Renal cortex interstitium (tissue), 11 donors: ENCODE results near the gene SLC25A11. TPM values are rescaled to one million over a fixed set of nuclear protein-coding genes. Genes with fewer than 3 reads are reported as not detected.

ENCODE experiments used
- DNase-seq, 11 donors: peaks; one replicate each; pipeline ENCODE4 v3.0.0-alpha.2; 2013; ENCODE audit warnings: low read depth in 9 of 11, low spot score in 4 of 11; ENCODE audit errors: extremely low read depth in 1 of 11
- polyA plus RNA-seq, 3 donors: library from polyadenylated mRNA; unstranded; fragments of 120-200 nt; gene quantifications; one replicate each; pipeline ENCODE4 v1.2.1, GENCODE V29; 2013; ENCODE audit not compliant: insufficient read length in 3 of 3

Gene SLC25A11
- polyA plus RNA-seq, 3 donors, result 62.9 to 81.6 (median 76.1) TPM

DNA sequence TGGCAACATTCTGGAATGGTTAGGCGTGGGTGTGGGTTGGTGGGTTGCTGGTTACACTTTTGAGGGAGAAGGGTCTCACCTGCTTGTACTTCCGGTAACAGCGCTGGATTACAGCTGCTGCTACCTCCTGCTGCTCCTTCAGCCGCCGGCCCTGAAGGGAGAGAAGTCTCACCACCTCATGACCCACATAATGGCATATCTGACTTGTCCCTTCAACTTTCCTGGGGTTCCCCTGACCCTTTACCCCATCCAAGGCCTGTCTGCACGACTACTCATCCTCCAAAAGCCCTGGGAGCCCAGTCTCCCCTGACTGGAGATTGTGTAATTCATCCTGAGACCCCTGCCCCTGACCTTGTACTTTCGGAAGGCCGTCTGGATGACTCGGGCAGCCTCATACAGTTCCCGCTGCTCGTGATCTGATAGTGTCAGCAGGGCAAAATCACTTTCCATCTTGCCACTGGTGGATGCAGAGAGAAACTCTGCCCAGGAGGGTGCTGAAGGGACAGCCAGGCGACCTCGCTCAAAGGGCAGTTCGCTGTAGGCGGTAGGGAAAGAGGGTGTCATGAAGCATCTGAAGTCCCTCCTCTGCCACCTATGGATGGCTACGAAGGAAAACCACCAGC lies 29.8 kb upstream of the SLC25A11 start:
- DNase-seq, result no peak

DNA sequence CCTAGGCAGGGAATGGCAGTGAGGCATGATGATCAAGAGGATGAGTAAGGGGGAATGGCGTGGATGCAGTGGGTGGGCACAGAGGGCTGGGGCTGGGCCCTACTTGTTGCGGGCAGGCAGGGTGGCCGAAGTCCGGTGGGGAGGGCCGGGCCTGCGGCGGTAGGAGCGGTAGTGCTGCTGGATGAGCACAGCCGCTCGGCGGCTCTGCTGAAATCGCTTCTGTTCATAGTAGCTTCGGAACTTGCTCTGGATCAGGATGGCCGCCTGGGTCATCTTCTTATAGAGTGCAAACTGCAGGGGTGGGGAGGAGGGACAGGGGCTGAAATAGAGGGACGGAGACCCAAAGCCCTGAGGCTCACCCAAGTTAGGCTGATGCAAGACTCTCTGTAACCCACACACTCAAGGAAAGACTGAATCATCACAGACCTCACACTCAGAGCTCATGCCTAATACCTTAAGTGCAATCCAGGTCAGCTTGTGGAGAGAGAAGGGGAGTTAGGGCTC lies 29.3 kb upstream of the SLC25A11 start:
- no peak for DNase-seq

DNA sequence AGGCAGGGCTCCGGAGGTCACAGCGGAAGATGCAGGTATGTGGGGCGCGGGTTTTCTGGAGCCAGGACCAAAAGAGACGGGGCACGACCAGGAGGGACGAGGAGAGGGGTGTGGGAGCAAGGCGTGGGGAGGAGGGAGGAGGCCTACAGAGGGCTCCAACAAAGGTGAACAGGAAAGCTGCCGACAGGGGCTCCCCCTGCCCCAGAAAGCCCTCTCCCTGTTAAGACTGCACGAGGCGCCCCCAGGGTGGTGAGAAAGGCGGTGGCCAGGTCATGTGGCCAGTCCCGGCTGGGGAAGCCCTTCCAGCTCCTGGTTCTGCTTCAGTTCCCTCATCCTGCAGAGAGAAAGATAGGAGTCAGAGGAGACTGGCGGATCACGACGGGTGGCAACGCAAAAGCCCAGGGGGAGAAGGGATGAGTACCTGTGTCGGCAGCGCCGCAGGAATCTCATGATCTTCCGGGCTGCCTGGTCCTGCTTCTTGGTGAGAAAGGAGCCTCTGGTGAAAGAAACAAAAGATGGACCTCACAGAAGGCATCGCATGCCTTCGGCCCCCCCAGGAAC lies 28.7 kb upstream of the SLC25A11 start:
- DNase-seq, result no peak

DNA sequence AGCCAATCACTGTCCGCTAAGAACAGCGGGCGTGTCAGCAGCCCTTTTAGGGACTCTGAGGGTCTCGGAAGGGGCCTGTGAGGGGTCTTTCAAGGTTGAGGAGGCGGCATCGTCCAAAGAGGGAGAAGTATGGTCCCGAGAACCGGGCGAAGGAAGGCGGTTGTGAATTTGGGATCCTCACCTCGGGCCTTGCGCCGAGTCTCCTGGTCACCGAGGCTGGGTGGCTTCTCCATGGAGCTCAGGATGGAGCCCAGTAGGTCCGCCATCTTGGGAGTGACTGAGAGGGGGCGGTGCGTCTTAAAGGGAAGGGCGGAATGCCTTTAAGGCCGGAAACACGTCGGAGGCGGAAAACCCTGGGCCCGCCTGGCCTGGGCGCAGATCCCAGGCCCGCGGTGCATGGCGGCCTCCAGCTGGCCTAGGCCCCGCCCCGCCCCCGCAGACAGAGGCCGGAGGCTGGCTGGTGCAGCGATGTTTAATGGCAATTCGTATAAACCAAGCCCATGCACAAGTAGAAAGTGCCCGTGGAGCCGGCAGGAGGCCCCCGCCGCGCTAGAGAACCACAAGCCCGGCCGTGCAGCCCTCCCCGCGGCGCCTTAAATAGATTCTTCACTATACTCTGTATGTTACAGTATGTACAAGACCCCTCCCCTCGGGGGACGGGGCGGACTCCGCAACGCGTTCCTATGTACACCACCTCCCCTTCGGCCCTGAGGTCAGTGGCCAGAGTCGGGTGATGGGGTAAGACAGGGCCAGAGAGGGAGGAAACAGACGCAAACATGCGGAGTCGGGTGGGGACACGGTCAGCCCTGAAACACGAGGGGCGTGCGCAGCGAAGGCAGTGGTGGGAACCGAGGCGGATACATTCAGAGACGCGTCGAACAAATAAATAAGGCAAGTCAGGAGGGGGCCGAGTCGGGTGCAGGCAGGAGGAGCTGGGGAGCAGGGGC lies 28.0 kb upstream of the SLC25A11 start, which contains the start of gene SPAG7:
Gene SPAG7, minus strand, starts transcription at position 279 of the 947 bp plus-strand sequence. Its CDS starts 13 bp downstream, at position 266.
- DNase-seq, result peak; percentile 94 to 100 (median 96)

DNA sequence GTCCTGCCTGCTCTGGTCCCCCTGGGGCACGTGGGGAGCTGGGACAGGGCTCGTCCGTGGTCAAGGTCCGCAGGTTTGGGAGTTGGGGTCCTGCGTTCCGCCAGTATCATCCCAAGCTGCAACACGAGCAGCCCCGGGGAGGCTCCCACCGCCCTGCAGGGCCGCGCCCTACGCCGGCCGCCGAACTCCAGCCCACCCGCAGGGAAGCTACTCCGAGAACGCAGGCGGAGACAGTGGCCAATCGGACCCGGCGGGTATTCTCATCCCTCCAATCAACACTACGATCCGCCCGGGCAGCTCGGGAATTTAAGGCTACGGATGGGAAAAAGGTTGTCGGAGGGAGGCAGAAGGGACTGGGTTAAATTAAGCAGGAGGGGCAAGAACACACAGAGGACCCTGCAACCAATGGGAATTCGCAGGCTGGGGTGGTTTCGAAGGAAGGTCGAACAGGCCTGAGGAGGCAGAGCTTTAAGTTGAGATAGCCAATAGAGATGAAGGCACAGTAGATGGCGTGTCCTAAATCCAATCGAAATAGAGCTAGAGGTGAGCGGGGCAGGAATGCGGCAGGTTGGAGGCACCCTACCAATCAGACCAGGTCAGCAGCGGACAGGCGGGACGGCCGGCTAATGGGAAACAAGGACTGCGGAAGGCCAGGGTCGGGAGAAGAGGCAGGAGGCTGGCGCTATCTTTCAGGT lies 27.1 kb upstream of the SLC25A11 start:
- DNase-seq, result peak in 10 of 11 donors; percentile 96 to 100 (median 99)

DNA sequence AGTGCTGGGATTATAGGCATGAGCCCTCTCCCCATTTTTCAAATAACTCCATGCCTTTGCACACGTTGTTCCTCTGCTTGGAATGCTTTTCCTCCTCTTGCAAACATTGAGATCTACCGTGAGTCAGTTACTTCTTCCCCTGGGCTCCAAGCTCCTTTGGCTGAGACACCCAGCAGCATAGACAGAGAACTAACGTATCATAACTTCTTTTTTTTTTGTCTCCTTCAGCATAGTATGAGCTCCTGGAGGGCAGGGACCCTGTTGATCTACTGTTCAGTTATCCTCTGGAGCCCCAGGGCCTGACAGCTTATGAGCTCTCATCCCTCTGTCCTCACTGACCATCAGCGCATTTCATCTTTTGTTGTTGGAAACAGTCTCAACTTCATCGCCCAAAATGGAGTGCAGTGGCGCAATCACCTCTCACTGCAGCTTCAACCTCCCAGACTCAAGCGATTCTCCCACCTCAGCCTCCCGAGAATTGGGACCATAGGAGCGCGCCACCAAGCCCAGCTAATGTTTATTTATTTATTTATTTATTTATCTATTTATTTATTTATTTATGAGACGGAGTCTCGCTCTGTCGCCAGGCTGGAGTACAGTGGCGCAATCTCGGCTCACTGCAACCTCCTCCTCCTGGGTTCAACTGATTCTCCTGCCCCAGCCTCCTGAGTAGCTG lies 25.6 kb upstream of the SLC25A11 start:
- DNase-seq, result no peak

DNA sequence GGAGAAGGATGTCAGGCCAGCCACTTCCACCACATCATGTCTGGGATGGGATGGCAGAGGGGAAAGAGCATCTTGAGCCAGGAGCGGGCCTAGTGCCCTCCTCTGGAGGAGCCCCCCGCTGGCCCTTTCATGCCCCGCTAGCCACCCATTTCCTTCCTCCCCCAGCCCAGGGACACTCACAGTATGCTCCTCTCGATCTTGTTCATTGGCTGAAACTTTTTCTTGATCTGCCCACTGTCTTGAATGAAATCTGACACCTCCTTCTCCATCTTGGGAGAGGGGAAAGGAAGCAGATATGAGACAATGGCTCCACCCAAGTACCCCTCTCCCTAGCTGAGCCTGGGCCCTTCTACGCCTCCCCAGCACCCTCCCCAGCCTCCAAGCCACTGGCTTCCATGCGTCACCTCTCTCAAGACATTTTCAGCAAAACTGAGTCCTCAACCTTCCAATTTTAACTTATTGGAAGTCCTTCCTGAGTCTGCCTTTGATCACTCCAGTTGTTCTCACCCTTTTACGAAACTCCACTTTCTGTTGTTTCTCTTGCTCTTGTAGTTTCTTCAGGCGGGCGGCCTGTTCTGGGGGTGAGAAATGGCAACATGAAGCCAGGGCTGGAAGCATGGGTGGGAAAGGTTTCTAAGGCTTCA lies 20.6 kb upstream of the SLC25A11 start:
- DNase-seq, result no peak

DNA sequence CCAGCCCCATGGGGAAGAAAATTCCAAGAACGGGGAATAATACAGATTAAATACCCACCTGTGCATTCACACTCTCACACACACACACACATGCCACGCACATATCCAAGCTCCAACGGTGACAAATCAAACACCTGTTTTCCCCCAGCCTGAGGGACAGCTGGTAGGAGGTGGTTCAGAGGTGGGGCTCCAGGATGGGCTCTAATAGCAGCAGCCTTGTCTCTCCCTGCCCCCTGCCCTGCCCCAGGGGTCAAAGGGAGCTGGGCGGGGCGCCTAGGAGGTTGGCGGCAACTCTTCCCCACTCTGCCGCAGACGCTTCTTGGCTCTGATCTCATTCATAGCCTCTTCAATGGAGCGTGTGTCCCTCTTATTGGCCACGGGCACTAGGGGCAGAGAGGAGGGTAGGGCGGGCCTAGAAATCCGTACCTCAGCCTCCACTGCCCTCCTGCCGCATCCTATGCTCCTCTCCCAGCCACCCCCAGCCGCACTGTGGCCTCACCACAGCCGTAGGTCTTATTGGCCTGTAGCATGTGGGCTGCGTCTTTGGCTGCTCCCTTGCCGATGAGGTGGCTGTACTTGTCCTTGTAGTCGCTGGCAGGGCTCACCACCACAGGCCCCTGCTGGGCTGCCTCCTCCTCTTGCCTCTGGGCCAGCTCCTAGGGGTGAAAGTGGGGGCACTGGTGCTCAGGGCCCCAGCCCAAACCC lies 19.6 kb upstream of the SLC25A11 start:
- no peak for DNase-seq

DNA sequence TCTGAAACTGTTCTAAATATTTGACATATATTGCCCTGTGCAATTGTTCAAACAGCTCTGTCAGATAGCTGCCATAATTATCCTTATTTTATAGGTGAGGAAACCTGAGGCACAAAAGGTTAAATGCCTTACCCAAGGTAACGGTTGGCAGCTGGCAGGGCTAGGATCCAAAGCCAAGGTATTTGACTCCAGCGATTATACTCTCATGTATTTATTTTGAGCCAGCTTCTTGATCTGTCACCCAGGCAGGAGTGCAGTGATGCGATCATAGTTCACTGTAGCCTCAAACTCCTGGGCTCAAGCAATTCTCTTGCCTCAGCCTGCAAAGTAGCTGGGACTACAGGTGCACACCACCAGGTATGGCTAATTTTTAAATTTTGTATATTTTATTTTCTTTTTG lies 18.3 kb upstream of the SLC25A11 start:
- DNase-seq, result no peak

DNA sequence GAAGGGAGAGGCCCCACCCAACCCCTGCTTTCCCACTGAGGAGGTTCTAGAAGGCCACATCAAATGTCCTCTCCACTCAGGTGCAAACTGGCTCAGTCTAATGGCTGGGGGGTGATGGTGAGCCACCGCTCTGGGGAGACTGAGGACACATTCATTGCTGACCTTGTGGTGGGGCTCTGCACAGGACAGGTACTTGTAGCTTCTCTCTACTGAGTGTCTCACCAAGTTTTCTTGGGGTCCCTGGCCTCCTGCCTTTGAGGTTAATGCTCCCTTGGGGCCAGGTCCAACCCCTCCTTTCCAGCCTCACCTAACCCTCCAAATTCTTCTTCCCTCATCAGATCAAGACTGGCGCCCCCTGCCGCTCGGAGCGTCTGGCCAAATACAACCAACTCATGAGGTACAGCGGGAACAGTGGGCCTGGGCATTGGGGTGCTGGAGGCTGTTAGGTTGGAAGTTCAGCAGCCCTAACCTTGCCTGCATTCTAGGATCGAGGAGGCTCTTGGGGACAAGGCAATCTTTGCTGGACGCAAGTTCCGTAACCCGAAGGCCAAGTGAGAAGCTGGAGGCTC lies 16.7 kb upstream of the SLC25A11 start:
- DNase-seq, result no peak

DNA sequence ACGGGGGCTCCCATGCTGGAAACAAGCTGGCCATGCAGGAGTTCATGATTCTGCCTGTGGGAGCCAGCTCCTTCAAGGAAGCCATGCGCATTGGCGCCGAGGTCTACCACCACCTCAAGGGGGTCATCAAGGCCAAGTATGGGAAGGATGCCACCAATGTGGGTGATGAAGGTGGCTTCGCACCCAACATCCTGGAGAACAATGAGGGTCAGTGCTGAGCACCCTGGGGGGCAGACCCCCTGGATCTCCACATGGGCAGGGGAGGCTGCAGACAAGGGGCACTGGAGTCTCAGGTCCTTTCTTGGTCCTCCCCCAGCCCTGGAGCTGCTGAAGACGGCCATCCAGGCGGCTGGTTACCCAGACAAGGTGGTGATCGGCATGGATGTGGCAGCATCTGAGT lies 15.2 kb upstream of the SLC25A11 start:
- no peak for DNase-seq

DNA sequence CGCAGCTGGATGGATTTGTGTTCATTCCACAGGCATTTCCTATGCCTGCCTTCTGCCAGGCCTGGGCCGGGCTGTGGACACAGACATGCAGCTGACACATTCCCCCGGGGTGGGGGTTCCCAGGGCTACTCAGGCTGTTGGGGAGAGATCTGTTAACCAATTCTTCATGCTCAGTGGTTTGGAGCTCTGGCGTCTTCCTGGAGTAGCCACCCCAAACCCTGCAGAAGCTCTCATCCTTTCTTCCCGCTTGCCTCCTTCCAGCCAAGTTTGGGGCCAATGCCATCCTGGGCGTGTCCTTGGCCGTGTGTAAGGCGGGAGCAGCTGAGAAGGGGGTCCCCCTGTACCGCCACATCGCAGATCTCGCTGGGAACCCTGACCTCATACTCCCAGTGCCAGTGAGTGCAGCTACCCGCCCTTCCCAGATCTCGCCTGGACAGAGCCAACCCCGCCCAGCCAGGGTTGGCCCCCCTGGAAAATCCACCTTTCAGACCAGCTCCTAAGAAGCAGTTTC lies 13.7 kb upstream of the SLC25A11 start:
- DNase-seq, result no peak

DNA sequence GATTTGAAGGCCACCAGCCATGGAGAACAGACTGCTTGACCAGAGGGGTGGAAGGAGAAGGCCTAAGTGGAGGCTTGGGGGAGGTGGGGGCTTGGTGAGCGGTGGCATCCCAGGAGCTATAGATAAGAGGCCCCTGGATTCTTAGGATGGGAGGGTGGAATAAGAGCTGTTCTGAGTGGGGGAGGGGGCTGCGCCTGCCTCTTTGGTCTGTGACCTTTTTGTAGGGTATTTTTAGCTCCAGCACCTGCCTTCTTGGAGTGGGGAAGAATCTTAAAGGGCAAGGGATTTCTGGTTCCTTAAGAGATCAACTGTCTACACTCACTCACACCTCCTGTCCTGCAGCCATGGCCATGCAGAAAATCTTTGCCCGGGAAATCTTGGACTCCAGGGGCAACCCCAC lies 11.6 kb upstream of the SLC25A11 start:
- DNase-seq, result no peak

DNA sequence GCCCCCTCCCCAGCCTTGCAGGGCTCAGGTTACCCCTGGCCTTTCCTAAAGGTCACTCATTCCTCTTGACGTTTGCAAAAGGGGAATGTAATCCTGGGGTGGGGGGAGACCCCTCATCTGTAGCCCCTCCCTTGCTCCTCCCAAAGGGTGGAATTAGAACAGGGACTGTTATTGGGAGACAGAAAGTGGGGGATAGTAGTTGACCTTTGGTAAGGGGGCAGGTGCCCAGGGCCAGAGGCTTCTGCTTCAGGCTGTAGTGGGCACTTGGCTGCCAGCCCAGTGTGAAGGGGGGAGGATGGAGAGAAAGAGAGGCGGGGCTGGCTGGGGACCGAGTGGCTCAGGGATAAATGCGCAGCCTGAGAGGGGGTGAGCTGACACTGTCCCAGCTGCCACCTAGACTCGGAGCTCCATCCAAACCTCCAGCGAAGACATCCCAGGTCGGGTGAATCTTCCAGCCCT lies 10.9 kb upstream of the SLC25A11 start, which contains the start of gene ENO3:
Gene ENO3, plus strand, starts transcription at position 374 of the 459 bp plus-strand sequence. CDS start 711 bp downstream, outside the sequence.
- DNase-seq, result no peak

DNA sequence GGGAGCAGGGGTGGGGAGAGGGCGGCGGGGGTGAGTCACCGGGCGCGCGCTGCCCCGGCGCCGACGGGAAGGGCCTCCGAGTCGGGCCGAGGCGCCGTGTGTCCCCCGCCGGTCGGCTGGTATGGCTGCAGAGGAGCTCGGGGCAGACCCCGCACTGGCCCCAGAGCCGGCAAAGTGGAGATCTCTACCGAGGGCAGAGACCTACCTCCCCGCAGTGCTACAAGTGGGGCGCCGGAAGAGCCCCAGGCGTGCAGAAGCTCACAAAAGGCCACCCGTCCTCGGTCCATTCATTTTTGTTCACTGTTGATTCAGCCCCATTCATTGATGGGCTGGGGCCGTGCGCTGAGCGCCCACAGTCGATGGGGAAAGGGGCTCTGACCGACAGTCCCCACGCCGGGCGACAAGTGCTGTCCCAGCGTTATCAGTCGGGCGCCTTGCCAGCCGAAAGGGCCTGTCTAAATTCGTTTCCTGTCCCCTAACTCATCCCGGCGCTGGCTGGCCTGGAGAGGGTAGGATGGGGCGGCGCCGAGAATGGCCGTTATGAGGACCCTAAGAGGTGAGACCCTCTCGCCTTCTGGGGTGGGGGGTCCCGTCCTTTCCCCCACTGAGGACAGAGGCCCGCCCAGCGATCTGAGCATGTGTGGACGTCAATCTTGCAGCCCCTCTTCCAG lies 10.4 kb upstream of the SLC25A11 start:
- no peak for DNase-seq

DNA sequence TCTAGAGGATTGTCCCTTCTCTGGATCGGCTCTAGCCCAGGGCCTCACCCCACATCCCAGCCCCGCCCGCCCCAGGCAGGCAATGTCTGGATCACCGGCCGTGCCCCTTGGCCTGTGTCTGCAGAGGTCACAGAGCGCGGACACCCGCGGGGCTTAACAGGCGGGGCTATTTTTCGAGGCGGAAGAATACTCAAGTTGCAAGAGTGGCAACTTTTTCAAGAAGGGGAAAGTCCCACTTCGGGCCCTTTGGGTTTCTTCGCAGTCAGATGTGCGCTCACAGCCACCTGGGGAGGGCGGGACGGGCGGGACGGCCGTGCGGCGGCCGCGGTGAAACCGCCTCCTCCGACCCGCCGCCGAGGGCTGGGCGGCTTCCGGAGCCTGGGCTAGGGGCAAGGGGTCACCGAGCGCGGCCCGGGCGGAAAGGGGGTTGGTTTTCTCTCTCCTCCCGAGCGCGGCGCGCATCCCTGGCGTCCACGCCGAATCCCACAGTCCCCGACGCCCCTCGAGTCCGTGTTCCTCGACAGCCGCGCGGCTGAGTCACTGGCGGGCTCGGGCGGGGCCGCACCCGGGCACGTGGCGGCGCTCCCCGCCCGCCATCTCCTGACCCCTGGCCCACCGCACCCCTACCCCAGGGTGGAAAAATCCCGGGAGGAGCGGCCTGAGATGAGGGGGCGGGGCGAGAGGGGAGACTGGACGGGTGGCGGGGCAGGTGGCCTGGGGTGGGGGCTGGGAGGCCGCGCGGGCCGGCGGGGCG lies 9.7 kb upstream of the SLC25A11 start:
- DNase-seq, result no peak
